GM21390 (cell line): ENCODE results near the gene SIAE.
"Not testable (repeated sequence)": the region's sequence is repeated elsewhere in the genome, so short reads cannot be mapped to it uniquely, and the experiment has no call there.

Source experiments
- ATAC-seq: cut with Tn5 transposase; IDR thresholded peaks from one replicate; pipeline ENCODE4 v1.9.1; 2021; ENCODE audit not compliant: unreplicated experiment

Gene SIAE

DNA sequence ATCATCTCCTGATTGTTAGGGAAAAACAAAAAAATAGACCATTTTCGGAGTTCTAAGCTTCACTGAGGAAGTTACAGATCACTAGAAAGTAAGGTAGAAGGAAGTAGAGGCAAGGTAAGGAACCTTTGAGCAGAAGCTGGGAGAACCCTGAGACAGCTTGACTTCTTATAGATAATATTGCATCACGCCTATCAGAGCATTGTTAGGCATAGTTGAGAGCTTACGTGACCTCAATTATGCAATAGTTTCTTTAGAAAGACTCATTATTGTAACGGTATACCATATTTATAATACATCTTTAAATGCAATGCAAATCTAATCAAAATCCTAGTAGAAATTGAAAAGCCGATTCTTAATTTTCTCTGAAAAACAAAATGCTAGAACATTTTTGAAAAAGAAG lies 46.0 kb downstream of the SIAE start:
- ATAC-seq: no peak

DNA sequence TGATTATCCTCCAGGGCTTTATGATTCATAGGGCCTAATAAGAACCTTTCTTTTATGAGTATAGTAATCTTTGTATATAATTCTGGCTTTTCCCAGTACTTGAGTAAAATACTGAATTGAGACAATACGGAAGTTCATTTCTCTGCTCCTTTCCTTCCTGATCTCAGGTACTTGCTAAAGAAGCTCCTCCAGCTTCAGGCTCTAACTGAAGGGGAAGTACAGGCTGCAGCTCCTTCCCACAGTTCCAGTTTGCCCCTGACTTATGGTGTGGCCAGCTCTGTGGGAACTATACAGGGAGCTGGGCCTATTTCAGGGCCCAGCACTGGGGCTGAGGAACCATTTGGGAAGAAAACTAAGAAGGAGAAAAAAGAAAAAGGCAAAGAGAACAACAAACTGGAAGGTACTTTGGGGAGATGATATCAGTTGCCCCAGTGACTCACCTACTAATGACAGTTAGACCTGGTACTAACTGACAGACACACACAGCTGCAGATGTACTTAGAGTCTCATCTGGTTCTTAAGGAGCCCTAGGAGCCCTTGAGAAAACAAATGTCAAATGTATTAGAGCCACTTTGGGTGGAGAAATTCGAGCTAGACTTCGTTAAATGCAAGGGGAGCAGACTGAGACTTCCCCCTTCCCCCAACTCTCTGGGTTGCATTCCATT lies 47.9 kb downstream of the SIAE start:
- ATAC-seq: no peak

DNA sequence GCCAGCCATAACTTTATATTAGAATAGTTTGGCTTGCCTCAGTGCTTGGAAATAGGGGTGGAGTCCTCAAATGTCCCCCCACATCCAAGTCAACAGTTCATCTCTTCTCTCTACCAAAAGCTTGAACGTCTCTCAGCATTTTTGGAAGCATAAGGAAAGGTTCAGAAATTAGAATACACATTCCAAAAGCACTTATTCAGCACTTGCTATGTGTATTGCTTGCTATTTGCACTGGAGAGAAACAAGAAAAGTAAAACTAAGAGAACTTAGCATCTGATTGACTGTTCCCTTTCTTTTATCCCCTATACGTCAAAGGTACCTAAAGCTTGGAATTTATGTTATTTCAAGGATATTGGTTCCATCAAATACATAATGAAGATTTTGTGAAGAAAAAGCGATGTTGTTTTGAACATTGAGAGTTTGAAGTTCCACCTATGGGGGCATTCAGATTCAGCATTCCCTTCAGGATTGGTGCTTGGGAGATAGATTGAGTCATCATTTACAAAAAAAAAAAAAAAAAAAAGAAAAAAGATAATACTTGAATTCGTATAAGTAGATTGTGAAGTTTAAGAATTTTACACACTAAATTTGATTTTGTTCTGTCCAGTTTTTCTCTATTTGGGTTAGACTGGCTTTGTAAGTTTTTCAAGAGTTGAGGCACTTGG lies 49.5 kb downstream of the SIAE start:
- no peak for ATAC-seq

DNA sequence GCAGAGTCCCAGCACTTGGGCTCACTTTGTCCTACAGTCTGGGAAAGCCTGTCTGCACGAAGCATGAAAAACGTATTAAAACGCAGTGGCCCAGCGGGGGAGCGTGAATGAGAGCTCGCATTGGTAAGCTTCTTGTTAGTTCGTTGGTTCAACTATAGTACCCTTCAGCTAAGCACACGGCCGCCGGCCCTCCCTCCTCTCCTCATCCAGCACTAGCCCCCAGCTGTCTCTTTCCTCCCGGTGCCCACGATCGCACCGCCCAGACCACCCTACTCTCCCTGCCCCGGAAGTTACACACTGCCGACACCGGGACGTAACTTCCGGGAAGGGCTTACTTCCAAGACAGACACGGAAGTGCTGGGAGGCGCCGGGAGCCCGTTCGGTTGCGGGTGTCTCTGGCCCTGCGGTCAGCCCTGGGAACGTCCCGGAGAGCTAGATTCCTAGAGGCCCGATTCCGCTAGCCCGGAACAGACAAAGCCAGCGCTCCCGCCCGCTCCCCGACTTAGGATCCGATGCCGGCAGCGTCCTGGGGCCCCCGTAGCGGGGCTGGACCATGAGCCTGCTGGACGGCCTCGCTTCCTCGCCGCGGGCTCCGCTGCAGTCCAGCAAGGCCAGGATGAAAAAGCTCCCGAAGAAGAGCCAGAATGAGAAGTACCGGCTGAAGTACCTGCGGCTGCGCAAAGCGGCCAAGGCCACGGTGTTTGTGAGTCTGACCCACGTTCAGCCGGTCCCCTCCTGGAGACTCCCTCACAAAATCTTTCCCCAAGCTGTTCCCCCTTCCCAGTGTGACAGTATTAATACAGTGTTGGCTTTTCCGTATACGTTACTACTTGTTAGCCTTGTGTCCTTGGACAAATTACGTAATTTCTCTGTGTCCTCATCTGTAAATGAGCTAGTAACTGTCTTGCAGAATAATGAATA lies 50.7 kb downstream of the SIAE start, which contains the start of gene TBRG1:
Gene TBRG1, plus strand, starts transcription at position 334 of the 921 bp plus-strand sequence. Its CDS starts 220 bp downstream, at position 554.
- peak; percentile 99 for ATAC-seq

DNA sequence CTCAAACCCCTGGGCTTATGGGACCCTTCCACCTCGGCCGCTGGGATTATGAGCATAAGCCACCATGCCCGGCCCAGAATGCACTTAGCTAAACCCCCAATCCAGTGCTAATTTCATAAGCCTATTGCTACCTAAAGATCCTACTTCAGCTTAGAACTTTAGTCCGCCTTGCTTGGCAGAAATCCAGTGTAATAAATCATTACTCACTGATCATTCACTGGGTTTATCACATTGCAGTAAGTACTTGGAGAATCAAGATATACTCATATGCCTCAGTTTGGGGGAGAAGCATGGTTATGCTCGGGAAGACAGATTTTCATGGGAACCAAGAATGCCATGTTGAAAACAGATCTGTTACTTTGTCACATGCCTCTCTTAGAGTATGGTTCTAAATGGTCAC lies 54.7 kb downstream of the SIAE start:
- no peak for ATAC-seq

DNA sequence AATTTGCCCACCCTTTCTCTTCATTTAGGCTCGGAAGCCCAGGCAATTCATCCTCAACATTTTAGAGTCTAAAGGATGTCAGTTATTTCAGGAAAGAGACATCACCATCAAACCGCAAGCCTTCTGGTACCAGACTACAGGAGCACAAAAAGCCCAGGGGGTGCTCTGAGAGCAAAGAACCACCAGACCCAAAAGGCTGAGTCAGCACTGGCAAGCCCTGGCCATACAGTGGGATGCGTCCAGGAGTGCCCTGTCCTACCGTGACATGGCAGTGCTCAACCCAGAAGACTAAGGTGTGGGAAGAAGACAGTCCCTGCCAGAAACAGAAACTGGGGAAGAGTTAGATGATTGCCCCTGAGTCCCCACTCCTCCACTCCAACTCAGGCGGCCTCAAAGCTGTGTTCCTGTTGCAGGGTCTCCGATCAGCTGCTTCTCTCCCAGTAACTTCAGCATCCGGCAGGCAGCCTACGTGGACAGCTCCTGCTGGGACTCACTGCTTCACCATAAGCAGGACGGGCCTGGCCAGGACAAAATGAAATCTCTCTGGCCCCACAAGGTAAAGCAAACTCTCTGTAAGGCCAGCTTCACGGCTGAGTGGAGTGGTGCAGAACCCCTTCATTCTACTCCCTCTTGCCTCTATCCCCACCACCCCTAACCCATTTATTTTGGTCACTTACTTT lies 60.8 kb downstream of the SIAE start:
- ATAC-seq: no peak

DNA sequence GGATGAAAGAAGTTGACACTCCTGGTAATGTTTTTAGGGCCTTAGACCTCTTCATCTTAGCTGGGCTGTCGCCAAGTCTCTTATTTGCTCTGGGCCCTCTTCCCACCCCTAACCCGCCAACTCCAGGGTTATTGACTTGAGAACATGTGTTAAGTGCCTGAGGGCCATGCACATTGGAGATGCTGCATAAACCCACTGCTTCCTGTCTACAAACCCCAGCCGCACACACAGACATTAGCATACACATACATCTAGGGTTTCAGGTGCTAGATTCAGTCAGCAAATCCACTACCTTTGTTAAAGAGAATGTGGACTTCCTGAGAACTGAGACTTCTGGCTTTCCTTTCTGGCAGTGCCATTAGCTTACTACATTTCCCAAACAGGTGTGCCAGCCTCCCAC lies 61.5 kb downstream of the SIAE start:
- ATAC-seq: no peak

DNA sequence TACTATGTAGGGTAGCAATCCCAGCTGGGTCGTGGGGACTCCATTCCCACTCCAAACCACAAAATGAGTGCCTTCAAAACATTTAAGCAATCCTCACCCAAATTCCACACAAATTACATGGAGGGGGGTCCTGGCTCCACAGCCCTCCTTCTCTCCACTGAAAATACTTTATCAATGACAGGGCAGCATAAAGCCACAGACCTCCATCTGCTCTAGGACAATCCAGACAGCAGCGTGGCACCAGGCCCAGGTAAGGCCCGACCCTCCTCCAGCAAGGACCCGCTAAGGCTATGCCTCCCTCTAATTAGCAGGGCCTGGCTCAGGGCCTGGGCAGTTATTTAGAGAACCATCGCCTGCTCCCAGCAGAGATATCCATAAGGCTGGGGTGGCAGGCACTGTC lies 62.5 kb downstream of the SIAE start, which contains the start of gene PANX3:
Gene PANX3, plus strand, starts transcription at position 365 of the 400 bp plus-strand sequence. CDS start 129 bp downstream, outside the sequence.
- ATAC-seq: no peak

DNA sequence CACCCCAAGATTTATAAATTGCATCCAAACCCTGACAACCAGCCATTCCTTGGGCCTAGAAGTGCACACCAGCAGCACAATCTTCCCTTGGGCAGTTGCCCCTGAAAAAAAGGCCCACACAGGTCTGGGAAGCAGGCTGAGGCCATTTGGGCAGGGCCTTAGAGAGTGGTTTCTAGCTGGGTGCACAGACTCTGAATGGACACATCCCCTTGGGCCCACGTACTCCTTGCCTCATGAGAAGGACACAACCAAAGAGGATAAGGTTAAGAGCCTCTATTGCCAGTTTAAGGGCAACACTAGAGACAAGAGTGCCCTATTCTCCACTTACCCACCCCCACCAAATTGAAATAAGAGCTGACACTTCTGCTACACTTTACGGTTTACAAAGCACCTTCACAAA lies 63.2 kb downstream of the SIAE start:
- ATAC-seq: no peak

DNA sequence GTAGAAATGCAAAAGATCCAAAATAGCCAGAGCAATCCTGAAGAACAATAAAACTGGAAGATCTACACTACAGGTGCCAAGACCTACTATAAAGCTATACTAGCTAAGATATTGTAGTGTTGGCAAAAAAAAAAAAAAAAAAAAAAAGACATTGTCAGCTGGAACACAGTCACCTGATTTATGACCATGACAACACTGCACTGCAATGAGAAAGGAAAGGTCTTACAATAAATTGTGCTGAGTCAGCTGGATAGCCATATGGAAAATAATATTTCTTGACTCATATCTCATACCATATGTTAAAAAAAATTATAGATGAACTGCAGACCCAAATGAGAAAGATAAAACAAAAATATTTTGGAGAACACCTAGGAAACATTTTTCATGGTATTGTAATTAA lies 65.4 kb downstream of the SIAE start:
- ATAC-seq: no peak

DNA sequence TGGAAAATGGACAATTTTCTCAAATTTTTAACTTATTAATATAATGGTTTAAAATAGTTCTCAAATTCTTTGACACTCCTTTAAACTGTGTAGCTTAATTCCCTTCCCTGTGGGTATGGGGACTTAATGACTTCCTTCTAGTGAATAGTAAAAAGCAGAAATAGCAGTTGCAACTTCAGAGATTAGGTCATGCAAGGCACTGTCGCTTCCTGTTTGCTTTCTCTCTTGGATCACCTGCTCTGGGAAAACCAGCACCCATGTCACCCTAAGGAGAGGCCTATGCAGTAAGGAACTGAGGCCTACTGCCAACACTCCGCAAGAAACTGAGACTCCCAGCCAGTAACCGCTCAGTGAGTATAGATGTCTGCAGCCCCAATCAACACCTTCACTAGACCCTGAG lies 67.8 kb downstream of the SIAE start:
- no peak for ATAC-seq

DNA sequence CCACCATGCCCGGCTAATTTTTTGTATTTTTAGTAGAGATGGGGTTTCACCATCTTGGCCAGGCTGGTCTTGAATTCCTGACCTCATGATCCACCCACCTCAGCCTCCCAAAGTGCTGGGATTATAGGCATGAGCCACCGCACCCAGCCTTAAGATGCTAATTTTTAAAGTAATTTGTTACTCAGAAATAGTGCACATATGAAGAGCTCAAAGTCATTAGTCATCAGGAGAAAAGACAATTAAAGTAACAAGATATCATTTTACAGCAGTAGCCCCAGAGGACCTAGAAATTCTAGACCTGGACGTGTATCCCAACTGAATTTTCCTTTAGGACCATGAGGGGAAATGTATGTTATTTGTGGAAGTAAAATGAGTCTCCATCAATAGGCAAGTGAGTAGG lies 70.8 kb downstream of the SIAE start:
- not testable (repeated sequence) for ATAC-seq

DNA sequence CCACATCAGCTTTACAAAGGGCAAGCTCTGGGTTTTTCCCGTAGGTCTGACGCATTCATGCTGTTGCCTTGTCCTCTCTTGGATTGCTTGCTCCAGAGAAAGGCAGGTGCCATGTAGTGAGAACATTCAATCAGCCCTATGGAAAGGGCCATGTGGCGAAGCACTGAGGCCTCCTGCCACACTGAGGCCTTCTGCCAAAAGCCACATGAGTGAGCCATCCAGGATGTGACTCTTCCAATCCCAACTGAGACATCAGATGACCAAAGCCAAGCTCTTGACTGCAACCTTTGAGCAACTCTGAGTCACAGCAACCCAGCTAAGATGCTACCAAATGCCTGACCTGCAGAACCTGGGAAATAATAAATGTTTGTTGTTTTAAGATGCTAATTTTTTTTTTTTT lies 71.3 kb downstream of the SIAE start:
- ATAC-seq: no peak

DNA sequence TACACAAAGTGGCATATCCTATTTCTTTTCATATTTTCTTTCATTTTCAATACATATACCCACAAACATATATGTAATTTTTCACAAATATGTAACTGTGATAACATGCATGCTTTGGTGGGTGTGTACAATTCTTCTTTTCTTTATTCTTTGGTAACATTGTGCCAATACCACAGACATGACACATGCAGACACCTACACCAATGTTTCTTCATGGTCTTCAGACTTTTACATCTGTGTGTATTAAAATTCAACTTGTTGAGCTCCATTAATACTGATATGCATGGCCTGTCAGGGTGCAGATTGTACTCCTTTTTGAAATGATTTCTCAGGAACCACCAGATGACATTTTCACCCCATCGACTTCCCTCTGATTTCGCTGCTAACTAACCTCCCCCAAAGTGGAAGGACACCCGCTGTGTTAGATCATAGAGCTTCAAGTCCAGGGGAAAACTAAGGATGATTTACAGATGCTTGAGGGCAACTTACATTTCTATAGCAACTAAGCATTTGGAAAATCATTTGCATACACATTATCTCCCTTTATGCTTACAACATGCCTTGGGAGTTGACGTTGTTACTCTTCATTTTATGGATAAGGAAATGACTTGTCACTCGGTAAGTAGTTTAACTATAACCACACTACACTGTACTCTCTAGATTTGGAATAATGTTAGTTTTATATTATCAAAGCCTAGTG lies 72.8 kb downstream of the SIAE start:
- ATAC-seq: no peak

DNA sequence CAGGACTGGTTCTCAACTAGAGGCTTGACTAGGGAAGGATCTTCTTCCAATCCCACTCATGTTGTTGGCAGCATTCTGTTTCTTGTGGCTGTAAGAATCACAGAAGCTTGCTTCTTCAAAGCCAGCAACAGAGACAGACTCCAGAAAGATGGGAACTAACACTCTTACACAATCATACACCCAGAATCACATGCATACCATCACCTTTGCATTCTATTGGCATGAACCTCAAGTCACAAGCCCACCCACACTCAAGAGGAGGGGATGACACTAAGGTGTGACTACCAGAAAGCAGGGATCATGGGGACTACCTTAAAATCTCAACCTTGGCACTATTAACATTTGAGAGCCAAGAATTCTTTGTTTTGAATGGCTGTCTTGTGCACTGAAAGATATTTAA lies 75.9 kb downstream of the SIAE start:
- no peak for ATAC-seq

DNA sequence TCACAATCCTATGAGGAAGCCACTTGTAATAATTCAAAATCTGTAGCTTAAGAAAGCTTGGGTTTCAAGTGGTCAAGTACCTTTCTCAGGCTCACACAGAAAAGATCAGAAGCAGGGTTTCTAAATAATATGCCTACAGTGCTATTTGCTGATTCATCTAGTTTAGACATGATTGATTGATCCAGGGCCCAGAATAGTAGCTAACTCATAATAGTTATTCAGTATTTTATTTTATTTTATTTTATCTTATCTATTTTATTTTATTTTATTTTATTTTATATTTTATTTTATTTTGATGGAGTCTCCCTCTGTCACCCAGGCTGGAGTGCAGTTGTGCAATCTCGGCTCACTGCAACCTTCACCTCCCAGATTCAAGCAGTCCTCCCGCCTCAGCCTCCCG lies 78.2 kb downstream of the SIAE start:
- ATAC-seq: no peak

DNA sequence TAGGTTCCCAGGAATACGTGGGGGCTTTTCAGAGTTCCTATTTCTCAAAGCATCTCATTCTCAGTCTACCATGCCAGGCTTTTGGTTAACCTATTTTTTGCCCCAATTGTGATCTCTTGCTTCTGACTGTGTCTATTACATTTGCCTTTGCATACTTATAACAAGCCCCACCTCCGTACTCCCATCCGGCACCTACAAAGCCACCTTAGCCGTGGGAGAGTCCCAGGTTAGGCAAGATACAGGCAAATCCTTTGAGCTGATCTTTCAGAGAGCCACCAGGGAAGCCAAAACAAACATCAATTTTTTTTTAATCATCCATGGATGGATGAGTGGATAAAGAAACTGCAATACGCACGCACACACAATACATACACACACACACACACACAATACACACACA lies 80.9 kb downstream of the SIAE start:
- ATAC-seq: no peak

DNA sequence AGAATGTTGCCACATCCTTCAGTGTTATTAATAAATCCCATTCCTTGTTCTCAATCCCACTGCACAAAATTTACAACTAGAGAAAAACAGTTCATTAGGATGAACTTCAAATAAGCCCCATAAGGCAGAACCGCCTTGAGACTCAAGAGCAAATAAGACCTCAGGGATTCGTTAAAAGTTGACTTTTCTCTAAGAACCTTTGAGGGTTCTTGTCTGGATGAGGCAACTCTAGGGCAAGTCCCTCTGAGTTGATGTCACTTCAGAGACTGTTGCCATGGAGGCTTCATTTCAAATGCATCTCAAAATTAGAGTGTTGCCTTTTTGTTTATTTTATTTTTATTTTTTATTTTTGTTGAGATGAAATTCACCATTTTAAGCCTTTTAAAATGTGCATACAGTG lies 82.1 kb downstream of the SIAE start:
- no peak for ATAC-seq

DNA sequence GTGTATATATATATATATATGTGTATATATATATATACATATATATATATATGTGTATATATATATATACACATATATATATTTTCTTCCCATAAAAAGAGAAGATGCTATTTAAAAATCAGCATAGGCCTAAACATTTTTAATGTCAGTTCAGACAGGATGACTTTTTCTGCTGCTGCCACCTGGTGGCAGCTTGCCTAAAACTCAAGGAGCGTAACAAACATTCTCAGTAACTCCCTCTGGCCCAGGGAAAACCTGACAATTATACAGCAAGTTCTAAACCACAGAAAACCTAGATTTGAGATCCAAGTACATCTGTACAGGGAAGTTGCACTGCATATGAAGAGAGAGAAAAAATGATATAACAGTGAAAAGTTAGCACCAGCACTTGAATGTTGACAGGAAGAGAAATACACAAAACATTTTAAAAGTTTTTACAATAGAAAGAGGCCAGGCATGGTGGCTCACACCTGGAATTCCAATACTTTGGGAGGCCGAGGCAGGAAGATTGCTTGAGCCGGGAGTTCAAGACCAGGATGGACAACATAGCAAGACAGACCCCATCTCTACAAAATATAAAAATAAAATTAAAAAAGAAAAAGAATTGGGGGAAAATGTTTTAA lies 87.2 kb downstream of the SIAE start:
- ATAC-seq: peak; percentile 64
